Mesendoderm (in vitro differentiated cells): ENCODE data around the gene DRD2.

Experiments
- DNase-seq: peaks from one replicate; pipeline ENCODE4 v3.0.0; 2013
- H2AK5ac ChIP-seq: 2 replicates; pipeline ENCODE4 v1.6.1; 2013; ENCODE audit warnings: low read length, inconsistent platforms
- H2BK120ac ChIP-seq: 2 replicates; pipeline ENCODE4 v1.6.1; 2013; ENCODE audit warnings: low read depth, mild to moderate bottlenecking, low read length, moderate library complexity, mixed read lengths
- H2BK15ac ChIP-seq: replicated peaks from 2 replicates; pipeline ENCODE4 v1.6.1; 2013; ENCODE audit warnings: low read depth, mild to moderate bottlenecking, moderate library complexity
- H2BK5ac ChIP-seq: 2 replicates; pipeline ENCODE4 v1.6.1; 2013; ENCODE audit warnings: low read length, inconsistent platforms
- H3K18ac ChIP-seq: 2 replicates; pipeline ENCODE4 v1.6.1; 2013; ENCODE audit warnings: mild to moderate bottlenecking, low read length, mixed read lengths
- H3K23ac ChIP-seq: one replicate; pipeline ENCODE4 v1.6.1; 2013; ENCODE audit warnings: low read length
- H3K27ac ChIP-seq: 2 replicates; pipeline ENCODE4 v1.5.1; 2013; ENCODE audit warnings: low read depth, mild to moderate bottlenecking, inconsistent platforms, low read length, moderate library complexity
- H3K27me3 ChIP-seq: 2 replicates; pipeline ENCODE4 v1.6.1; 2013; ENCODE audit warnings: low read length, control low read depth, mild to moderate bottlenecking, inconsistent platforms; ENCODE audit not compliant: insufficient read depth, poor library complexity
- H3K36me3 ChIP-seq: 2 replicates; pipeline ENCODE4 v1.6.1; 2013; ENCODE audit warnings: low read length, inconsistent platforms; ENCODE audit not compliant: control insufficient read depth, insufficient read depth
- H3K4ac ChIP-seq: one replicate; pipeline ENCODE4 v1.6.1; 2013; ENCODE audit warnings: low read depth, mild to moderate bottlenecking, low read length, moderate library complexity
- H3K4me1 ChIP-seq: 2 replicates; pipeline ENCODE4 v1.6.1; 2013; ENCODE audit warnings: low read depth, low read length, inconsistent platforms; ENCODE audit not compliant: control insufficient read depth
- H3K4me2 ChIP-seq: 2 replicates; pipeline ENCODE4 v1.6.1; 2013; ENCODE audit warnings: low read length
- H3K4me3 ChIP-seq: 2 replicates; pipeline ENCODE4 v1.5.1; 2013; ENCODE audit warnings: mild to moderate bottlenecking, low read length
- H3K56ac ChIP-seq: one replicate; pipeline ENCODE4 v1.6.1; 2013; ENCODE audit warnings: low read length
- H3K79me1 ChIP-seq: 2 replicates; pipeline ENCODE4 v1.6.1; 2013; ENCODE audit warnings: low read length, inconsistent platforms
- H3K79me2 ChIP-seq: 2 replicates; pipeline ENCODE4 v1.6.1; 2013; ENCODE audit warnings: mild to moderate bottlenecking, low read length; ENCODE audit not compliant: control insufficient read depth, insufficient read depth
- H3K9ac ChIP-seq: 2 replicates; pipeline ENCODE4 v1.6.1; 2013; ENCODE audit warnings: low read length, inconsistent platforms
- H4K5ac ChIP-seq: one replicate; pipeline ENCODE4 v1.6.1; 2013; ENCODE audit warnings: low read length
- H4K8ac ChIP-seq: one replicate; pipeline ENCODE4 v1.6.1; 2013; ENCODE audit warnings: low read depth, mild to moderate bottlenecking, control low read depth, low read length, moderate library complexity
- WGBS: extraction: QIAGEN DNeasy Blood & Tissue Kit; methylation state at CpG from one replicate; pipeline ENCODE4 v1.1.7; 2013; ENCODE audit warnings: low lambda C conversion rate, missing lambda C conversion rate; ENCODE audit not compliant: insufficient coverage; ENCODE audit errors: extremely low coverage; 5-methylcytosine and 5-hydroxymethylcytosine counted together

Gene DRD2

DNA sequence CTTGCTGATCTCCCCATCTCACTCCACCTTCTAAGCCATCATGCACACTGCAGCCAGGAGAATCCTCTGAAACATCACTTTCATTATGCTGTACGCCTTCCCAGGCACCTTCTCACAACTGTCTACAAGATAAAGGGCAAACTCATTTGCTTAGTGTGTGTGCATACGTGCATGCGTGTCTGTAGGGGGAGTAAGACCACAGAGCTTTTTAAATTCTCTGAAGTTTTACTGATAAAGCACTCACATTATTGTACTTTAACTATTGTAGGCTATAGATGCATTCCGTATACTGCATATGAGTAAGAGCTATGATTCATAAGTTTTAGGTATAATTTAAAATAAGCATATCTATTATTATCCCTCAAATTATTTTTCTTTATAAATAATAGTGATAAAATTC lies 102.9 kb downstream of the DRD2 start:
- Histone ChIP-seq H3K27me3 (no peaks in the 10 kb centered on the region), H2BK15ac (no peak overlapping the region), H3K4me2 (no peak overlapping the region), H4K5ac (no peak overlapping the region), H3K23ac (no peak overlapping the region), H3K9ac (no peak overlapping the region), H3K36me3 (no peaks in the 10 kb centered on the region), H3K4ac (no peak overlapping the region), H2BK120ac (no peak overlapping the region), H3K18ac (no peak overlapping the region), H4K8ac (no peak overlapping the region), H2BK5ac (no peak overlapping the region), H3K27ac (no peak overlapping the region), H3K79me2 (no peaks in the 10 kb centered on the region), H2AK5ac (no peak overlapping the region), H3K4me1 (peaks cover 10% of the 10 kb centered on the region), H3K79me1 (no peaks in the 10 kb centered on the region), H3K4me3 (no peak overlapping the region), H3K56ac (no peak overlapping the region)
- no CpG with 5 or more reads among the region's 4 CpGs for WGBS
- DNase-seq: no peak

GRCh38 chr11:113370634-113371033 lies 104.6 kb downstream of the DRD2 start:
- Histone ChIP-seq H3K79me2 (no peaks in the 10 kb centered on the region), H4K5ac (no peak overlapping the region), H2AK5ac (no peak overlapping the region), H3K4ac (no peak overlapping the region), H3K23ac (no peak overlapping the region), H3K79me1 (no peaks in the 10 kb centered on the region), H3K56ac (no peak overlapping the region), H3K4me3 (no peak overlapping the region), H3K4me1 (peaks cover 10% of the 10 kb centered on the region), H2BK15ac (no peak overlapping the region), H3K27ac (no peak overlapping the region), H3K9ac (no peak overlapping the region), H3K4me2 (no peak overlapping the region), H2BK5ac (no peak overlapping the region), H2BK120ac (no peak overlapping the region), H3K27me3 (no peaks in the 10 kb centered on the region), H3K18ac (no peak overlapping the region), H4K8ac (no peak overlapping the region), H3K36me3 (no peaks in the 10 kb centered on the region)
- DNase-seq: no peak
- no CpG with 5 or more reads among the region's 5 CpGs for WGBS

DNA sequence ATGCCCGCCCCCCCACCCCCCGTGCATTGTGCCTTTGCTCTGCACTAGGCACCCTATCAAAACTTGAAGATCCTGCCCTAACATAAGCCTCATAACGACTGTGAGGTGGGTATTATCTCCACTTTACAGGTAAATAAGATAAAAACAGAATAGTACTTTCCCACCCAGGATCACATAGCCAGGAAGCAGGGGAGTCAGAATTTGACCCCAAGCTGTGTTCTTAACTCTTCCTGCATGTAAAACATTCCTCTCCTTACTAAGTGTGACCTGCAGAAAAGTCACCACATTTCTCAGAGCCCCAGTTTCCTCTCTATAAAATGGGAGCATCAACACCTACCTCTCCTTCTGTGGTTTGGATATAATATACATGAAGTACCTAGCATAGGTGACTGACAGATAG lies 105.8 kb downstream of the DRD2 start:
- Histone ChIP-seq H3K4me1 (peaks cover 8% of the 10 kb centered on the region), H3K27me3 (no peaks in the 10 kb centered on the region), H2BK15ac (no peak overlapping the region), H2AK5ac (no peak overlapping the region), H3K36me3 (no peaks in the 10 kb centered on the region), H3K79me2 (no peaks in the 10 kb centered on the region), H2BK5ac (no peak overlapping the region), H3K9ac (no peak overlapping the region), H3K4me2 (no peak overlapping the region), H3K56ac (no peak overlapping the region), H3K4me3 (no peak overlapping the region), H3K23ac (no peak overlapping the region), H4K8ac (no peak overlapping the region), H3K18ac (no peak overlapping the region), H4K5ac (no peak overlapping the region), H3K79me1 (no peaks in the 10 kb centered on the region), H3K4ac (no peak overlapping the region), H2BK120ac (no peak overlapping the region), H3K27ac (no peak overlapping the region)
- no CpG with 5 or more reads among the region's 3 CpGs for WGBS
- DNase-seq: peak; percentile 78

- no peaks in the 10 kb centered on the region for H3K79me1 ChIP-seq
- no peak overlapping the region for H2BK120ac ChIP-seq
- no peak overlapping the region for H3K9ac ChIP-seq
- no peak overlapping the region for H3K23ac ChIP-seq
- no peaks in the 10 kb centered on the region for H3K27me3 ChIP-seq
- no peak overlapping the region for H3K4ac ChIP-seq
- H3K4me1 ChIP-seq: peaks cover 8% of the 10 kb centered on the region
- WGBS: no CpG with 5 or more reads among the region's 5 CpGs
- H2BK5ac ChIP-seq: no peak overlapping the region
- no peak overlapping the region for H3K56ac ChIP-seq
- no peak overlapping the region for H3K4me2 ChIP-seq
- no peak overlapping the region for H4K5ac ChIP-seq
- H4K8ac ChIP-seq: no peak overlapping the region
- H2AK5ac ChIP-seq: no peak overlapping the region
- H3K36me3 ChIP-seq: no peaks in the 10 kb centered on the region
- H3K4me3 ChIP-seq: no peak overlapping the region
- H3K27ac ChIP-seq: no peak overlapping the region
- DNase-seq: no peak
- H3K18ac ChIP-seq: no peak overlapping the region
- no peak overlapping the region for H2BK15ac ChIP-seq
- H3K79me2 ChIP-seq: no peaks in the 10 kb centered on the region
Measured at GRCh38 chr11:113365895-113366294, 109.3 kb downstream of the DRD2 start.

- H2AK5ac ChIP-seq: no peak overlapping the region
- WGBS: no CpG with 5 or more reads among the region's 7 CpGs
Measured at GRCh38 chr11:113363996-113364641, 111.1 kb downstream of the DRD2 start.

GRCh38 chr11:113363406-113363805 lies 111.8 kb downstream of the DRD2 start:
- H3K4ac ChIP-seq: no peak overlapping the region
- no peak overlapping the region for H3K4me3 ChIP-seq
- no peak overlapping the region for H3K9ac ChIP-seq
- H3K4me1 ChIP-seq: no peaks in the 10 kb centered on the region
- H3K23ac ChIP-seq: no peak overlapping the region
- H2AK5ac ChIP-seq: no peak overlapping the region
- no peaks in the 10 kb centered on the region for H3K27me3 ChIP-seq
- no peaks in the 10 kb centered on the region for H3K79me2 ChIP-seq
- no peak overlapping the region for H3K56ac ChIP-seq
- DNase-seq: no peak
- H3K4me2 ChIP-seq: no peak overlapping the region
- H2BK5ac ChIP-seq: no peak overlapping the region
- H3K18ac ChIP-seq: no peak overlapping the region
- H2BK15ac ChIP-seq: no peak overlapping the region
- no peak overlapping the region for H2BK120ac ChIP-seq
- H3K27ac ChIP-seq: no peak overlapping the region
- H3K36me3 ChIP-seq: no peaks in the 10 kb centered on the region
- H3K79me1 ChIP-seq: no peaks in the 10 kb centered on the region
- no peak overlapping the region for H4K5ac ChIP-seq
- WGBS: no CpG with 5 or more reads among the region's 5 CpGs
- H4K8ac ChIP-seq: no peak overlapping the region

More at GRCh38 chr11:113363996-113364641, 111.1 kb downstream of the DRD2 start:
- Histone ChIP-seq H3K79me2 (no peaks in the 10 kb centered on the region), H3K27ac (no peak overlapping the region), H3K36me3 (no peaks in the 10 kb centered on the region), H2BK120ac (no peak overlapping the region), H3K4me3 (no peak overlapping the region), H3K4ac (no peak overlapping the region), H4K5ac (no peak overlapping the region), H3K79me1 (no peaks in the 10 kb centered on the region), H2BK15ac (no peak overlapping the region), H3K56ac (no peak overlapping the region), H3K4me2 (no peak overlapping the region), H4K8ac (no peak overlapping the region), H3K27me3 (no peaks in the 10 kb centered on the region), H3K23ac (no peak overlapping the region), H3K9ac (no peak overlapping the region), H3K4me1 (no peaks in the 10 kb centered on the region), H2BK5ac (no peak overlapping the region), H3K18ac (no peak overlapping the region)
- no peak for DNase-seq
